ENCODE measurements around the gene ACSL3. TPM values are rescaled to one million over a fixed set of nuclear protein-coding genes. Genes with fewer than 3 reads are reported as not detected.

Gene ACSL3
- total RNA-seq, 1 donor from 2014 or later = 106 TPM

- Mint-ChIP-seq H3K27me3 (ENCODE audit: insufficient read depth, low read depth) (no peaks in the 10 kb centered on the region), H3K27ac (no peak overlapping the region)
These were observed 18.2 kb downstream of the ACSL3 start for GRCh38 chr2:222878877-222879603.

GRCh38 chr2:222879604-222879933 lies 18.7 kb downstream of the ACSL3 start:
- no peak overlapping the region for H3K27ac Mint-ChIP-seq
- peaks cover 31% of the 10 kb centered on the region for H4K20me1 ChIP-seq (ENCODE audit: low read depth)

More at GRCh38 chr2:222878877-222879603, 18.2 kb downstream of the ACSL3 start:
- Histone ChIP-seq H3F3A (ENCODE audit: low read depth) (no peaks in the 10 kb centered on the region), H3K4me1 (peaks cover 3% of the 10 kb centered on the region), H2AFZ (replicated peaks) (no peak overlapping the region), H3K9me3 (ENCODE audit: low read depth) (no peaks in the 10 kb centered on the region), H3K9ac (no peak overlapping the region), H4K20me1 (ENCODE audit: low read depth) (peaks cover 26% of the 10 kb centered on the region), H3K79me2 (ENCODE audit: low read depth) (peaks cover 100% of the 10 kb centered on the region), H3K4me3 (no peak overlapping the region), H3K27ac (no peak overlapping the region), H3K27me3 (no peaks in the 10 kb centered on the region), H3K36me3 (peaks cover 3% of the 10 kb centered on the region), H3K4me2 (no peak overlapping the region)
- Mint-ChIP-seq H3K4me1 (peaks cover 3% of the 10 kb centered on the region), H3K36me3 (peaks cover 24% of the 10 kb centered on the region), H3K9me3 (peaks cover 30% of the 10 kb centered on the region), H3K4me3 (no peak overlapping the region)
- DNase-seq (ENCODE audit: low spot score) = no peak
- TF ChIP-seq EZH2phosphoT487 (IDR thresholded peaks at IDR 0.05) (no peak), EZH2 (IDR thresholded peaks at IDR 0.05) (no peak), CTCF (IDR thresholded peaks at IDR 0.05) (no peak)

GRCh38 chr2:222882484-222882928 lies 21.7 kb downstream of the ACSL3 start:
- Histone ChIP-seq H3K79me2 (ENCODE audit: low read depth) (peaks cover 100% of the 10 kb centered on the region), H3F3A (ENCODE audit: low read depth) (no peaks in the 10 kb centered on the region), H3K27me3 (no peaks in the 10 kb centered on the region), H3K36me3 (peaks cover 3% of the 10 kb centered on the region), H3K4me1 (peaks cover 5% of the 10 kb centered on the region), H3K9ac (no peak overlapping the region), H2AFZ (replicated peaks) (no peak overlapping the region), H4K20me1 (ENCODE audit: low read depth) (peaks cover 50% of the 10 kb centered on the region), H3K9me3 (ENCODE audit: low read depth) (no peaks in the 10 kb centered on the region), H3K27ac (no peak overlapping the region), H3K4me2 (no peak overlapping the region), H3K4me3 (no peak overlapping the region)
- Mint-ChIP-seq H3K4me1 (peaks cover 9% of the 10 kb centered on the region), H3K9me3 (peaks cover 15% of the 10 kb centered on the region), H3K27me3 (ENCODE audit: insufficient read depth, low read depth) (peaks cover 2% of the 10 kb centered on the region), H3K4me3 (no peak overlapping the region), H3K36me3 (peaks cover 29% of the 10 kb centered on the region), H3K27ac (no peak overlapping the region)
- DNase-seq (ENCODE audit: low spot score) = no peak
- TF ChIP-seq CTCF (IDR thresholded peaks at IDR 0.05) = no peak
- no peak for TF ChIP-seq EZH2phosphoT487 (IDR thresholded peaks at IDR 0.05)
- TF ChIP-seq EZH2 (IDR thresholded peaks at IDR 0.05) = no peak

More at GRCh38 chr2:222879604-222879933, 18.7 kb downstream of the ACSL3 start:
- Histone ChIP-seq H3K4me1 (peaks cover 5% of the 10 kb centered on the region), H2AFZ (replicated peaks) (no peak overlapping the region), H3K27me3 (no peaks in the 10 kb centered on the region), H3K9ac (no peak overlapping the region), H3K9me3 (ENCODE audit: low read depth) (no peaks in the 10 kb centered on the region), H3K4me2 (no peak overlapping the region), H3K4me3 (no peak overlapping the region), H3F3A (ENCODE audit: low read depth) (no peaks in the 10 kb centered on the region), H3K79me2 (ENCODE audit: low read depth) (peaks cover 100% of the 10 kb centered on the region), H3K27ac (no peak overlapping the region), H3K36me3 (peaks cover 3% of the 10 kb centered on the region)
- Mint-ChIP-seq H3K4me3 (no peak overlapping the region), H3K27me3 (ENCODE audit: insufficient read depth, low read depth) (no peaks in the 10 kb centered on the region), H3K9me3 (peaks cover 30% of the 10 kb centered on the region), H3K4me1 (peaks cover 6% of the 10 kb centered on the region), H3K36me3 (peaks cover 24% of the 10 kb centered on the region)
- no peak for DNase-seq (ENCODE audit: low spot score)
- no peak for TF ChIP-seq CTCF (IDR thresholded peaks at IDR 0.05)
- no peak for TF ChIP-seq EZH2phosphoT487 (IDR thresholded peaks at IDR 0.05)
- no peak for TF ChIP-seq EZH2 (IDR thresholded peaks at IDR 0.05)
